SJCRH30 (cell line): ENCODE results near the gene TANK. TPM values are rescaled to one million over a fixed set of nuclear protein-coding genes. Genes with fewer than 3 reads are reported as not detected.
A peak's percentile ranks its signal among the peaks of the same experiment; 100 is the strongest.
"Not testable (repeated sequence)": the region's sequence is repeated elsewhere in the genome, so short reads cannot be mapped to it uniquely, and the experiment has no call there.

Source experiments
- DNase-seq, 2 experiments: peaks; one replicate each; pipeline ENCODE4 v3.0.0-alpha.2; 2015 to 2020
- H3K27ac ChIP-seq: fragments of 250-450 bp; sonication (Bioruptor Pico); 2 replicates; pipeline ENCODE4 v1.5.1; 2020; ENCODE audit warnings: mild to moderate bottlenecking, moderate library complexity
- H3K27me3 ChIP-seq: fragments of 250-450 bp; sonication (Bioruptor Pico); 2 replicates; pipeline ENCODE4 v1.5.1; 2020; ENCODE audit warnings: mild to moderate bottlenecking, moderate library complexity
- H3K36me3 ChIP-seq: fragments of 250-450 bp; sonication (Bioruptor Pico); 2 replicates; pipeline ENCODE4 v1.5.1; 2020; ENCODE audit warnings: mild to moderate bottlenecking, moderate library complexity
- H3K4me1 ChIP-seq: fragments of 250-450 bp; sonication (Bioruptor Pico); 2 replicates; pipeline ENCODE4 v1.5.1; 2020; ENCODE audit warnings: mild to moderate bottlenecking, moderate library complexity
- H3K4me3 ChIP-seq: fragments of 250-450 bp; sonication (Bioruptor Pico); 2 replicates; pipeline ENCODE4 v1.5.1; 2020; ENCODE audit warnings: mild to moderate bottlenecking, moderate library complexity
- H3K9me3 ChIP-seq: fragments of 250-450 bp; sonication (Bioruptor Pico); replicated peaks from 2 replicates; pipeline ENCODE4 v1.5.1; 2020; ENCODE audit warnings: mild to moderate bottlenecking, moderate library complexity
- total RNA-seq: library from RNA; depleted of rRNA; stranded (reverse); fragments of >200 nt; shearing (Covaris generic); gene quantifications from 2 replicates; pipeline ENCODE4 v1.2.3, GENCODE V29; 2014

TANK gene
- total RNA-seq, 1 experiment from 2014 or later = 45.2 TPM

DNA sequence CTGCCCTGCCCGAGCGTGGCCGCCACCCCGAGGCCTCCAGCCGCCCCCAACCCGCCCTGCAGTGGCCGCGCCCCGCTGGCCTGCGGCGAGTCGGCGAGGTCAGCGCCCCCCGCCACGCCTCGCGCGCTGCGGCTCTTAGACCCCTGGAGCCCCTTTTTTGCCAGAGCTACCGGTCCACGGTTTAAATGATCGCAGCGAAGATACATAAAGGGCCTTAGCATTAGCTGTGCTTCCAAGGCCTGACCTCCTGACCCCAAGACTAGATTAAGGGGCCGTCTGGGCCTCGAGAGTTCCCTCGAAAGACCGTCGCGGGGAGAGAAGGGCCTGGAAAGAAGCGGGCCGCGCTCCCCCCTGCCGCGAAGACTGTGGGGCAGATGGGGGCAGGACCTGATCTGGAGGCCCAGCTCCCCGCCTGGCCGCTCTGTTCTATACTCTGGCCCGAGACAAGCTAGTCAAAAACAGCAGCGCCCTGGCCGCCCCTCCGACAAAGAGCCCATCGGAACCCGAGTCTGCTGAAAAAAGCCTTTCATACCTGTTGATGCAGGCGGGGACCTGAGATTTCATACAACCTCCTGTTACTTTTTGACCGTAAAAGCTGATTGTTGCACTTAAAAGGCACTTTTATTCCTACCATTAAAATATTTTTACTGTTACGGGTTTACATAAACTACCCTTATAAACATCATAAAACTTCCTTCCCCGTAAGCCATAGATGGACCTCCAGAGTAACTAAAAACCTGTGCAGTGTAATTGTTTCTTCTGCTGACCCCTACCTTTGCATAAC is 79.3 kb downstream of the TANK start:
- no peak for DNase-seq
- Histone ChIP-seq H3K36me3 (no peaks in the 10 kb centered on the region), H3K4me3 (no peak overlapping the region)

DNA sequence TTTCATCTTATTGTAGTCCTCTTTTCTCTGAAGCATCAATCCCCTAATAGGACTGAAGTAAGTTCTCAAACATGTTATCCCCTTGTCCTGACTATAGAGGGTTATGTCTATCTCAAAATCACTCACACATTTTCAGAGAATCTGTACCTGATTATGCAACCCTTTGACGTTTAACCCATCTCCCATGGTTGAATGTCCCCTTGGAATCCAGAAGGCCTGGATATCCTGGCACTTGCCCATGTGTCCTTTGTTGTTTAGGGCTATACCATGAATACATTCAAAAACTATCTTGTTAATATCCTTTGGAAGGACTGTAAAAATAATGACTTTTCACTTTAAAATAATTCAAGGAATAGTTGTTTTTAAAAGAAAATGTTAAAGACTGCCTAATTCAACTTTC is 81.7 kb downstream of the TANK start:
- Histone ChIP-seq H3K36me3 (no peaks in the 10 kb centered on the region), H3K9me3 (no peaks in the 10 kb centered on the region), H3K27ac (no peak overlapping the region), H3K4me1 (peaks cover 8% of the 10 kb centered on the region), H3K4me3 (no peak overlapping the region), H3K27me3 (no peaks in the 10 kb centered on the region)
- DNase-seq = no peak

More for the DNA sequence above, 79.3 kb downstream of the TANK start:
- peaks cover 8% of the 10 kb centered on the region for H3K4me1 ChIP-seq
- H3K27me3 ChIP-seq = no peaks in the 10 kb centered on the region
- no peak overlapping the region for H3K27ac ChIP-seq
- H3K9me3 ChIP-seq = no peaks in the 10 kb centered on the region

DNA sequence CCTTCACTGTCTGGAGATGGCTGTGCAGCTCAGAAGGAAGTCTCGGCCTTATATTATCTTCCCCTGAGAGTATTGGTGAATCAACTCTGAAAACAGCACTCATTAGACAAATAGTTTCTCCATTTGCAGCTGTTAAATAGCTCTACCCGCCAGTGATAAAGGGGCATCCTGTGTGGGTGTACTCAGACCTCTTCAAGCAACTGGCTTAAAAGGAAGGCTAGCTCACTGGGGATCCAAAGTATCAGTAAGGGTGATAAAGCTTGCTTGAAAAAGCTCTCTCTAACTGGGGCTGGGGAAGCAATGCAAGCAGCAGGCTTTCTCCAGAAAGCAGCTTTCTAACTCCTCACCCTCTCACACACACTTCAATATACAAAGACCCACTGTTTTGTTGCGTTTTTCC is 83.1 kb downstream of the TANK start:
- Histone ChIP-seq H3K4me1 (peaks cover 8% of the 10 kb centered on the region), H3K4me3 (no peak overlapping the region), H3K27me3 (no peaks in the 10 kb centered on the region), H3K27ac (no peak overlapping the region), H3K36me3 (no peaks in the 10 kb centered on the region), H3K9me3 (no peaks in the 10 kb centered on the region)
- DNase-seq = peak; percentile 25 to 53

DNA sequence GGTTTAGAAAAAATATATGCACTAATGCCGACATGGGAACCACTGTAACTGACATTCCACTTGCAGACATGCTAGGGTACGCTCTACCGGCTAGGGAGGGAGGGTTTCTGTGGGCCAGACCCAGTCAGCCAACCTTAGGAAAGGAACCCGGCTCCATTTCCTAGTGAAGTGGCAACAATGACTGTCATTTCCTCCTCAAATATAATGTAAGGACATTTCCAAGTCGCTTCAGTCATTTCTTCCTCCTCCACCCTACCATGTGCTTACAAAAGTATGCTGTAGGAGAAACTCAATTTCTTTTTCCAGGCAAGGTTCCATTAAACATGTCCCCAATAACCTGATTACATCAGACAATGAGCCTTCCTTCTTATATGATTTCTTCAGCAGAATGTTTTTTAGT is 83.7 kb downstream of the TANK start:
- Histone ChIP-seq H3K27ac (no peak overlapping the region), H3K9me3 (no peaks in the 10 kb centered on the region), H3K4me3 (no peak overlapping the region), H3K36me3 (no peaks in the 10 kb centered on the region), H3K4me1 (peaks cover 8% of the 10 kb centered on the region), H3K27me3 (no peaks in the 10 kb centered on the region)
- DNase-seq = no peak

DNA sequence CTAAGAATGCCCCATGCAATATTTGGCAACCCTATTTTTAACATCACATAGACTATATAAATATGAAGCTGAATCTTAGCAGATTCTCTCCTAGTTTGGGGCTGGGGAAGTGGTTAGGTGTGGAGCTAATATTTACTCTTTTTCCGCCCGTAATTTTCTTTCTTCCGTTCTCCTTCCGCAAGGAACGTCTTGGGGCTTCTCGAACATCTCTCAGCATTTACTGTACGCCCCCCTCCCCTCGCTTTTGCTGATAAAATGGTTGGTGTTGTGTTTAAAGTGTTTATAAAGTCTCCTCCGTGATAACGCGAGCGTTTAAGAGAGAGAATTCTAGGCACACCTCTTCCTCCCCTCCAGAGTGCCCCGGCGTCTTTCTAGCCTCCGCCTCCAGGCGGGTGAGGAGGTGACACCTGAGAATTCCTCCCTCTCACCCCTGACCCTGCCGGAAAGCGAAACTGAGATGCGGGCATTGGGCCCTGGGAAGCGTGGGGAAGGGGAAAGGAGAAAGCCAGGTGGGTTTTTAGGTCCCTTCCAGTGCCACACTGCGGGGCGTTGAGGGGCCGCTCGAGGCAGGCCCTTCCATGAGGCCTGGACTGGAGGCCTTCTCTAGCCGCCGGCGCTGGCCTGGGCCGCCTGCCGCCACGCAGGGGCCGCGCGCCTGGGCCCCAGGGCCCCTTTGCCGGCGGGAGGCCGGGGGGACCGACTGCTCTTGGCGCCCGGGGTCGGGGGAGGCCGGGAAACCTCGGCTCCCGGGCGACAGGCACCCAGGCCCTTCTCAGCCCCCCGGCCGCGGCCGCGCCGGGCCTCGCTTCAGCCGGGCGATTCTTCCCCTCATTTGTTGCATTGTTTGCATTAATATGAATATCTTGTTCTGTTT is 84.4 kb downstream of the TANK start:
- H3K4me1 ChIP-seq, H3K9me3 ChIP-seq, DNase-seq, H3K27ac ChIP-seq, H3K27me3 ChIP-seq, H3K36me3 ChIP-seq, H3K4me3 ChIP-seq: not testable (repeated sequence)

DNA sequence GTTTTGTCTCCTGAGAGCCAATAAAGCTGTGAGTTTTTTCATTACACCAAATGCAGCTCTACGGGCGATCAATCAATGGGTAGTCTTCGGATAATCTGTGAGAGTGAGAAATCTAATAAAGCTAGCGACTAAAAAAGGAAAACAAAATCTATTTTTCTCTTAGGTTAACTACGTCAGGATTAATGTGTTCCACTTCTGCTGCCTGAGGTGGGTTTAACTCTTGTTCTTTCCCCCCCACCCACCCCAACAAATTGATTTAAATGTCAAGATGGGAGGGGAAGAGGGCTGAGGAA is 85.0 kb downstream of the TANK start:
- no peak for DNase-seq
- H3K4me1 ChIP-seq = peaks cover 8% of the 10 kb centered on the region
- no peaks in the 10 kb centered on the region for H3K36me3 ChIP-seq
- H3K27me3 ChIP-seq = no peaks in the 10 kb centered on the region
- H3K4me3 ChIP-seq = no peak overlapping the region
- no peaks in the 10 kb centered on the region for H3K9me3 ChIP-seq
- H3K27ac ChIP-seq = no peak overlapping the region

DNA sequence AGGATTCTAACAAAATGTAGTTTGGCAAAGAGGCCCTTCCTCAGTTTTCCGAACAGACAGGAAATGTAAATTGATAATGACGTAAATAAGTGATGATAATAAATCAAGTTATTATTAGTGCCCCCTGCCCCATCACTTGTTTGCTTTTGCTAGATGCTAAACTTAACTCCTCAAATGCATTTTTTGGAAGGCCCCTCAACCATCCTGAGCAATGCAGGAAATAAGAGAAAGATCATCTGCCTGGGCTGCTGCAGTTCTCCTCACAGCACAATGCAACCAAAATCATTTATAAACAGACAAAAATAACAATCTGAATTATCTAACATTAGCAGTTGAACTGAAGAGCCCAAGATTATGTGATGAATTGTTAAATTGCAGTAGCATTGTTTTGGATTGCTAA is 85.4 kb downstream of the TANK start:
- Histone ChIP-seq H3K4me3 (no peak overlapping the region; the same call in 1 of the 2 replicates), H3K27me3 (no peaks in the 10 kb centered on the region), H3K4me1 (peaks cover 8% of the 10 kb centered on the region), H3K36me3 (no peaks in the 10 kb centered on the region), H3K9me3 (no peaks in the 10 kb centered on the region), H3K27ac (peak overlapping the region; percentile 18; the same call in 1 of the 2 replicates)
- DNase-seq = no peak

DNA sequence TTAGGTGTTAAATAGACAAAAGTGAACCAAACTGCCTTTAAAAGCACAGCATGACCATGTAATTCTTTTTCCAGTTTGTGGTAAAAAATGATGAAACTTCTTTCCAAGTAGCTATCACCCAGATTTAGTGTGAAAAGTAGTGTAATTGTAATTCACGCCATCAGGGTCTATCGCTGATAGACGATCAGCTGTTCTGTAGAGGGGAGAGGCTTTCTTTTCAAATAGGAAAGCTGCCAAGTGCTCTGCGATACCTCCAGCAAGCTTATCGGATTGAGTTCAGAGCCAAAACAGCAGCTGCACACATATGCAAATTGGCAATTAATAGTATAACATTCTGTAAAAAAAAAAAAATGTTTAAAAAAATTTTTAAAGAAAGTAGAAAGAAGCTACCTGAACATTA is 86.1 kb downstream of the TANK start:
- Histone ChIP-seq H3K4me3 (peak overlapping the region; percentile 39), H3K27me3 (no peaks in the 10 kb centered on the region), H3K27ac (peak overlapping the region; percentile 23; the same call in 1 of the 2 replicates), H3K4me1 (peaks cover 8% of the 10 kb centered on the region), H3K36me3 (no peaks in the 10 kb centered on the region), H3K9me3 (no peaks in the 10 kb centered on the region)
- DNase-seq = peak; percentile 55 to 72

DNA sequence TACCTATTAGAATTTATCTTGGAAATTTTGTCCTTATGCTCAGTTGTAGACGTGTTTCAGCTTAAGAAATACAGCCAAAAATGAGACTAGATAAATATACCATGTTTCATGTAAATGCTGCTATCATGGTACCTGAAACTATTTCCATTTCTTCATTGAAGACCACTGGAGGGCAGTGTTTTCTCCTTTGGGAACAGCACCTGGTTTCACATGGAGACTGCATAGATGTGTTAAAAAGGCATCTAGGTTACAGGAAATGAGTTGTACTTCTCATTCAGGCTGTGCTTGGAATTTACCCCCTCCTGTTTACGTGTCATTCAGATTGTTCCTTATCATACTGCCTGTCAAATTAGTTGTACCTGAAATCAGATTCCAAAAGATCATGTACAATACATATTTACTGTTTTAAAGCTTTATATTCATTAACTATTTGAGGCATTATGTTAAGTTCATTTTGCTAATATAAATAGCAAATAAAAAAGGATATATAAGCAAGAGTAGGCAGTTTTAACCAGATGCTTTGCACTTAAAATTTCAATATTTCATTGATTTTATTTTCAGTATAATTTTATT is 90.7 kb downstream of the TANK start:
- no peaks in the 10 kb centered on the region for H3K9me3 ChIP-seq
- H3K4me3 ChIP-seq = no peak overlapping the region
- H3K36me3 ChIP-seq = no peaks in the 10 kb centered on the region
- no peaks in the 10 kb centered on the region for H3K27me3 ChIP-seq
- no peaks in the 10 kb centered on the region; the same call in 1 of the 2 replicates for H3K4me1 ChIP-seq
- peak; percentile 27 to 72 for DNase-seq
- H3K27ac ChIP-seq = no peak overlapping the region

DNA sequence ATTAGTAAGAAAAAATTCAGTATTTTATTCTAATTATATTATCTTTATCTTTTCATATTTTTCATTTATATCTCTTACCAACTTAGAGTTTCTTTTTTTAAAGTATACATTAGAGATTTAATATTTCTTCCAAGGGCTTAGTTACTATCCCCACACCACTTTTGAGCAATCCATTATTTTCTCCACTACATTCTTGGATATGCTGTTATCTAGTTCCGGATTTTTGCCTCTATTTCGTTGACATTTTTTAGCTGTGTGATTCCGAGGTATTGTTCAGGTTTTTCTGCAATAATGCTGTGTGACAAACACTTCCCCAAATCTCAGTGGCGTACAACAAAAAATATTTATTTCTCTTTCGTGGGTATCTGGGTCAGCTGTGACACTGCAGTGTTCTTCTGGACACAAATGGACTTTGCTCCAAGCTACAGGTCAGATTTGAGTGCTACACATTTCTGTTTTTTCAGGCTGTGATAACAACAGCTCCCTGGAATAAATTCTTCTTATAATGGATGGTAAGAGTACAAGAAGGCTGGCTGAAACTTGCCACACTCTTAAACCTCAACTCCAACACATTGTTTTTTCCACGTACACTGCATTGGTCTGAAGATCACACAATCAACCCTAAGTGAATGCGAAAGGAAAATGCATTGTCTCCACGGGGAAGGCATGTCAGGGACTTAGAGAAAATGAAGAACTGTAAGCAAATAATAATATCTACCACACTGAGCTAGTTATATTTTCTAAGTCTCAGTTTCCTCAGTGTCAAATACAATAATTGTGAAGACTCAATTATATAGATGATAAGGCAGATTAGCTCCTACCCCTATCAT is 97.1 kb downstream of the TANK start:
- DNase-seq = no peak
- no peaks in the 10 kb centered on the region for H3K36me3 ChIP-seq
- H3K4me1 ChIP-seq = no peaks in the 10 kb centered on the region
- H3K9me3 ChIP-seq = no peaks in the 10 kb centered on the region
- no peaks in the 10 kb centered on the region for H3K27me3 ChIP-seq
- H3K4me3 ChIP-seq = no peak overlapping the region
- no peak overlapping the region for H3K27ac ChIP-seq

DNA sequence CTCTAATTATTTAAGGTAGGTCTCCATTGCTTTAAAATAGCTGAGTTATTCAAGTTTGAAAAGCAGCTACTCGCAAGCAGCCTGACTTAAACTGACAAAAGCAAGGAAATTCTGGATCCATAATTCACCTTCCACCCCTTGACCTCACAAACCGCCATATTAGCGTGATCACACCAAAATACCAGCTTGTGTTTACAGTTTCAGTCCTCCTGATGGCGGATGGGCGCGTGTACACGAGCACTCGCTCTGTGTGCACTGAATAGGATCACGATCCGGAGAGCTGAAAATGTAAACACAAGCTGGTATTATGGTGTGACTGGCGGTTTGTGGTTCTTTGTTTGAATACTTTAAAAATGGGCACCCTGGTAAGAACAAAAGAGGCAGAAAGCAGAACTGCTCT is 105.6 kb downstream of the TANK start:
- H3K9me3 ChIP-seq = no peaks in the 10 kb centered on the region
- H3K36me3 ChIP-seq = no peaks in the 10 kb centered on the region
- no peak overlapping the region for H3K4me3 ChIP-seq
- DNase-seq = no peak
- no peaks in the 10 kb centered on the region for H3K27me3 ChIP-seq
- H3K4me1 ChIP-seq = no peaks in the 10 kb centered on the region
- no peak overlapping the region for H3K27ac ChIP-seq

DNA sequence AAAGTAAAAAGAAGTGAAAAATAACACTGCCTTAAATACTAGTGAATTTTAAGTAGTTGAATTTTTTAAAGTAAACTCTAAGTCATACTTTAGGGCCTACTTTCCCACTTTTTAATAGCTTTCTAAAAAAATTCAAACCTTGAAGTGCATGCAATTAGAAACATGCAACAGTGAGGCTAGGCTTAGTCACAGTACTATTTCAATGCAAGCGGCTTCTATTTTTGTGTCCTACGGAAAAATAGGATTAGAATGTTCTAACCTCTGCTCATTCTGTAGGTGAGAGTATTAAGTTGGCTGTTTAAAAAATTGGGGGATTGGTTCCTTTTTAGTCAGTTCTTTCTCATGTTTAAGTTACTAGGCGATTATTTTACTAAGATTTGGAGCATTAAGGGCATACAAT is 108.9 kb downstream of the TANK start:
- DNase-seq = no peak

DNA sequence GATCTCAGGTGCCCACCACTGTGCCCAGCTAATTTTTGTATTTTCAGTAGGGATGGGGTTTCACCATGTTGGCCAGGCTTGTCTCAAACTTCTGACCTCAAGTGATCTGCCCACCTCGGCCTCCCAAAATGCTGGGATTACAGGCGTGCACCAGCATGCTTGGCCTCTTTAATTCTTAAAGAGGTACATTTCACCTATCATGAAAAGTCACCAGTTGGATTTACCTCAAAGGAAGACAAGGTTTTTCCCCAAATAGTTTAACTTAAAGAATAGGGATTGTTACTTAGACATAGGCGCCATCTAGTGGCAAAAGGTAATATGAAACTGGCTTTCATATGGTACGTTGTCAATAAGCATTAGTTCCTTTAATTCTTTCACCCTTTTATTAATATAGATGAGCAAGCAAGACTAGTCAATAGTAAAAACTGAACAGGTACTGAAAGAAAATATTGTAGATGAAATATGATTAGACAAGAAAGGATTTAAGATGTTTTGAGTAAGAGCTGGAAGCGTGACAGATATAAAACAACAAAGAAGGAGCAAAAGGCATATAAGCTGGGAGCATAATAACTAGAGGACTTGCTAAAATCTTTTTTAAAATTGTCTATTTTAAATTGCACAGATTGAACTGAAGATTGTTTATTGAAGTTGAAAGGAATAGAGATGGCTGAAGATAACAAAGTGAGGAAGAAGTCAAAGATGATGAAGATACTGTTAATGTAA is 113.0 kb downstream of the TANK start:
- Histone ChIP-seq H3K4me1 (no peaks in the 10 kb centered on the region), H3K9me3 (no peaks in the 10 kb centered on the region), H3K4me3 (no peak overlapping the region), H3K36me3 (no peaks in the 10 kb centered on the region), H3K27me3 (no peaks in the 10 kb centered on the region), H3K27ac (no peak overlapping the region)
- peak; percentile 22 to 78 for DNase-seq

More for the DNA sequence above, 108.9 kb downstream of the TANK start:
- Histone ChIP-seq H3K4me3 (no peak overlapping the region), H3K27me3 (no peaks in the 10 kb centered on the region), H3K27ac (no peak overlapping the region), H3K36me3 (no peaks in the 10 kb centered on the region), H3K4me1 (no peaks in the 10 kb centered on the region), H3K9me3 (no peaks in the 10 kb centered on the region)

DNA sequence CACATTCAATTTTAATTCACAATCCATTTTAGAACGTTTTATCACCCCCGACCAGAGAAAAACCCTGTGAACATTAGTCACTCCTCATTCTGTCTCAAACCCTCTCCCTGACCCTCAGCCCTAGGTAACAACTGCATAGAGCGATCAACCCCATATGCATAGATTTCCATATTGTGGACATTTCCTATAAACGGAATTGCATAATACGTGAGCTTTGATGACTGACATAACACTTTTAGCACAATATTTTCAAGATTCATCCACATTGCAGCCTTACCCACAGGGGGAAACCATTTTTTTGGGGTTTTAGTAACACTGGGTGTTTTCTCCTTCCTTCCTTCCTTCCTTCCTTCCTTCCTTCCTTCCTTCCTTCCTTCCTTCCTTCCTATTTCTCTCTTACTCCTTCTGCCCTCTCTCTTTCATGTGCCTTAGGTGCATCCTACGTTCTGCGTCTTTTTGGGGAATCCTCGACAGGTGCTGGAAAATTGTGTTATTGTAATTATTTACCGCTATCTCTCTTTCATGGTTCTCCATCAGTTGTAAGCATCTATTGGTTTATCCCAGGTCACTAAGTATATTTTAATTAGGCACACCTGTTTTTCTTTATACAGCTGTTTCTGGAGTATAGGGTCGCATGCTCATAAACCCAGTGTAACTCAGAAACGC is 118.5 kb downstream of the TANK start:
- not testable (repeated sequence) for H3K4me3 ChIP-seq, H3K9me3 ChIP-seq, H3K36me3 ChIP-seq, H3K27ac ChIP-seq, H3K4me1 ChIP-seq, H3K27me3 ChIP-seq
- DNase-seq = peak in 1 of 2 experiments; percentile 4
